GM12864 (cell line): ENCODE data around the gene SLC25A23.
A peak's percentile ranks its signal among the peaks of the same experiment; 100 is the strongest.
"Not testable (repeated sequence)": the region's sequence is repeated elsewhere in the genome, so short reads cannot be mapped to it uniquely, and the experiment has no call there.

Experiments
- DNase-seq: peaks from one replicate; pipeline ENCODE4 v3.0.0-alpha.2; 2011; ENCODE audit warnings: low read depth
- H3K4me3 ChIP-seq: 2 replicates; pipeline ENCODE4 v1.5.1; 2011; ENCODE audit warnings: mild to moderate bottlenecking, low read depth, low read length, control low read depth
- TF ChIP-seq, protein P1 (sequence below): IDR thresholded peaks from 2 replicates; pipeline ENCODE4 v1.5.1; 2011; ENCODE audit warnings: low read depth, mild to moderate bottlenecking, moderate library complexity, low read length, control low read depth, inconsistent platforms; ENCODE audit errors: missing control alignments

The SLC25A23 gene

DNA sequence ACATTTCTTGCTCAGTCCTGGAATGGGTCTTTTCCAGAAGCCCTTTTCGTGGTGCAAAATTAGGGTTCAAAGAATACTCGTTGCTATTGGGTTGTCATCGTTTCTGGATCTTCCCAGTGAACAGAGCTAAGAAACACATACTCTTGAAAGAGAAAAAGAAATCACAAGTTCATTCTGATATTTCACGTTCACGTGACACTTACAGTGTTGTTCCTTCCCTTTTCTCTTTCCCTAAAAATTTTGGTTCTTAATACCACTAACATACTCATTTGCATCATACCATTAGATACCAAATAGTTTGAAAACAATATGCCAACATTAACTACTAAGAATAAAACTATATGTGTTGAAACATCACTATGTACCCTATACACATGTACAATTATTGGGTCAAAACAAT, 53.2 kb downstream of the SLC25A23 start:
- no peak for DNase-seq
- TF ChIP-seq, protein P1, sequence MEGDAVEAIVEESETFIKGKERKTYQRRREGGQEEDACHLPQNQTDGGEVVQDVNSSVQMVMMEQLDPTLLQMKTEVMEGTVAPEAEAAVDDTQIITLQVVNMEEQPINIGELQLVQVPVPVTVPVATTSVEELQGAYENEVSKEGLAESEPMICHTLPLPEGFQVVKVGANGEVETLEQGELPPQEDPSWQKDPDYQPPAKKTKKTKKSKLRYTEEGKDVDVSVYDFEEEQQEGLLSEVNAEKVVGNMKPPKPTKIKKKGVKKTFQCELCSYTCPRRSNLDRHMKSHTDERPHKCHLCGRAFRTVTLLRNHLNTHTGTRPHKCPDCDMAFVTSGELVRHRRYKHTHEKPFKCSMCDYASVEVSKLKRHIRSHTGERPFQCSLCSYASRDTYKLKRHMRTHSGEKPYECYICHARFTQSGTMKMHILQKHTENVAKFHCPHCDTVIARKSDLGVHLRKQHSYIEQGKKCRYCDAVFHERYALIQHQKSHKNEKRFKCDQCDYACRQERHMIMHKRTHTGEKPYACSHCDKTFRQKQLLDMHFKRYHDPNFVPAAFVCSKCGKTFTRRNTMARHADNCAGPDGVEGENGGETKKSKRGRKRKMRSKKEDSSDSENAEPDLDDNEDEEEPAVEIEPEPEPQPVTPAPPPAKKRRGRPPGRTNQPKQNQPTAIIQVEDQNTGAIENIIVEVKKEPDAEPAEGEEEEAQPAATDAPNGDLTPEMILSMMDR: no peak
- H3K4me3 ChIP-seq: no peak overlapping the region

DNA sequence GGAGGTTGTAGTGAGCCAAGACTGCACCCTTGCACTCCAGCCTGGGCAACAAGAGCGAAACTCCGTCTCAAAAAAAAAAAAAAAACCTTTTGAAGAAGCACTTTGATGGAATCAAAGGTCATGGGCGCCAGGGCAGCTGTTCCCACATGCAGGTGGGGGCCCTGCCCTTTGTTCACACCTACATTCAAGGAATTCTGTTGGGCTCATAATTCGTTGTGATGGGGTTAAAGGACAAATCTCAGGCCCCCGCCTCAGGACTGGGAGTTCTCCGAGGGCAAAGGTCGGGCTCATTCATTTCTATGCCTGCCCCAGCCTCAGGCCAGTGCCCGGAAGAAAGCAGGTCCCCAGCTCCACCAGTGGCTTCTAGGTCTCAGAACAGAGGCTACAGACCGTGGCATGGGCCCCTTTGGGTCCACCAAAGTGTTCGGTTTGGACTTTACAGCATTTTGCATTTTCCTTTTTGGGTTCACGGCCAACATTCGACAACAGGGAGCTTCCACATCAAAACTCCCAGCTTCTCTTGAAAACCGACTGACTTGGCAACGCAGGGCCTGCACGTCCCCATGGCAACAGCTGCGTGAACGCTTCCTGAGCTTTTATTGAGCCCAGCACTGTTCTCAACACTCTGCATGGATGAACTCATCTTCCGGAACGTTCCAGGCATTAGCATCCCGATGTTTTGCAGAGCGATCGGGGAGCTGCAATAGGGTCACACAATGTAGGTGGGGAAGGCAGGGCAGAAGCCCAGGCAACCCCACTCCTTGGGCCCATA, 56.6 kb downstream of the SLC25A23 start:
- no peak for DNase-seq
- H3K4me3 ChIP-seq: no peak overlapping the region
- TF ChIP-seq, protein P1: no peak

DNA sequence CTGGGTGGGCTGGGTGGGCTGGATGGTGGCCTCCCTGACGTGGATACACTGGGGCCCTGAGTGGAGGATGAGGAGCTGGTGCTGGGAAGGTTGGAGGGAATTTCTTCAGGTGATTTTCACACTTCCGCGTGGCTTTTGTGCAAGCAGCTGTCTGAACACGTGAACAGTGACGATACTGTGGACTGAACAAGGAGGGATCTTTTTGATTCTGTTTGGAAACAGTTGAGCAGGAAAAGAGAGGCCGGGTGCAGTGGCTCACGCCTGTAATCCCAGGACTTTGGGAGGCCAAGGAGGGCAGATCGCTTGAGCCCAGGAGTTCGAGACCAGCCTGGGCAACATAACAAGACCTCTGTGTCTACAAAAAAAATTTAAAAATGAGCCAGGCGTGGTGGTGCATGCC, 57.5 kb downstream of the SLC25A23 start:
- no peak overlapping the region for H3K4me3 ChIP-seq
- TF ChIP-seq, protein P1: no peak
- no peak for DNase-seq

DNA sequence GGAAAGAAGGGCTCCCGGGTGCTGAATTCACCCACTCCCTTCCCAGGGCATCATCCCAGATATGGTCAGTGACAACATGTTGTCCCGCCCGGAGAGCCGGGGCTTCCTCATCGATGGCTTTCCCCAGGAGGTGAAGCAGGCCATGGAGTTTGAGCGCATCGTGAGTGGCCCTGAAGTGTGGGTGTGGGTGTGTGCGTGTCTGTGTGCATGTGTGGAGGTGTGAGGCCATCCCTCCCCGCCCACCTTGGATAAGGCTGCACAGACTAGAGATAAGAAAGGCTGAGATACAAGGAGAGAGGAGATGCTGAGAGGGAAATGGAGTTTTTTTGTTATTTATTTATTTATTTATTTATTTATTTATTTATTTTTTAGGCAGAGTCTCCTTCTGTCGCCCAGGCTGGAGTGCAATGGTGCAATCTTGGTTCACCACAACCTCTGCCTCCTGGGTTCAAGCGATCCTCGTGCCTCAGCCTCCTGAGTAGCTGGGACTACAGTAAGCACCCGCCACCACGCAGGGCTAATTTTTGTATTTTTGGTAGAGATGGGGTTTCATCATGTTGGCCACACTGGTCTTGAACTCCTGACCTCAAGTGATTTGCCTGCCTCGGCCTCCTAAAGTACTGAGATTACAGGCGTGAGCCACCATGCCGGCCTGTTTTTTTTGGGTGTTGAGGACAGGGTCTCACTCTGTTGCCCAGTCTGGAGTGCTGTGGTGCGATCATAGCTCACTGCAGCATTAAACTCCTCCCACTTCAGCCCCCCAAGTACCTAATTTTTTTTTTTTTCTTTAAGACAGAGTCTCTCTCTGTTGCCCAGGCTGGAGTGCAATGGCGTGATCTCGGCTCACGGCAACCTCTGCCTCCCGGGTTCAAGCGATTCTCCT, 59.3 kb downstream of the SLC25A23 start:
- DNase-seq, H3K4me3 ChIP-seq: not testable (repeated sequence)

DNA sequence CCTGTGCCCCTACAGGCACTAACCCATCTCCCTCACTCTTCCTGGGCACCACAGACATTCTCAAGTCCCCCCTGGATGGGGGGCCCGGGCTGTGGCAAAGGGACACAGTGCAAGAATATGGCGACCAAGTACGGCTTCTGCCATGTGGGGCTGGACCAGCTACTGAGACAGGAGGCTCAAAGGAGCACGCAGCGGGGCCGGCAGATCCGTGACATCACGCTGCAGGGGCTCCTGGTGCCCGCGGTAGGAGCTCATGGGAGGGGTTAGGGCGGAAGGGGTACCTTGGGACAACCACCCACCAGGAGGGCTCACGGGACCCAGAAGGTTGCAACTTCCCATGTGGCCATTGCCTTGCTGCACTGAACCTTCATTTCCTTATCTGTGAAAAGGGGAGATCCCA, 63.3 kb downstream of the SLC25A23 start:
- TF ChIP-seq, protein P1: no peak
- H3K4me3 ChIP-seq: no peak overlapping the region
- no peak for DNase-seq

DNA sequence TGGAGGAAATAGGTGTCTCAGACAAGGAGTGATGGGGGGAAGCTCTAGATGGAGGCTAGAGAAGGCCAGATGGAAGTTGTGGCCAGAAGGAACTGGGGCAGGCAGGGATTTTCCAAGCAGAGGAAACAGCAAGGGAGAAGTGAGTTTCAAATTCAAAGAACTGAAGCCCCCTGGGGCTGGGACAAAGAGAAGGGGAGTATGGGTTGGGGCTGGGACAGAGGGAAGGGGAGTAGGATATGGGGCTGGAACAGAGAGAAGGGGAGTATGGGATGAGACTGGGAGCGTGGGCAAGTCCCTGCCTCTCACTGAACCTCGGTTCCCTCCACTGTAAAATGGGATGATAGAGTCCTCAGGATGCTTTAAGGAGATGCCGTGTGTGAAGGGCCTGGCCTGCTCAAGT, 64.8 kb downstream of the SLC25A23 start:
- no peak for DNase-seq
- H3K4me3 ChIP-seq: no peak overlapping the region
- TF ChIP-seq, protein P1: no peak

DNA sequence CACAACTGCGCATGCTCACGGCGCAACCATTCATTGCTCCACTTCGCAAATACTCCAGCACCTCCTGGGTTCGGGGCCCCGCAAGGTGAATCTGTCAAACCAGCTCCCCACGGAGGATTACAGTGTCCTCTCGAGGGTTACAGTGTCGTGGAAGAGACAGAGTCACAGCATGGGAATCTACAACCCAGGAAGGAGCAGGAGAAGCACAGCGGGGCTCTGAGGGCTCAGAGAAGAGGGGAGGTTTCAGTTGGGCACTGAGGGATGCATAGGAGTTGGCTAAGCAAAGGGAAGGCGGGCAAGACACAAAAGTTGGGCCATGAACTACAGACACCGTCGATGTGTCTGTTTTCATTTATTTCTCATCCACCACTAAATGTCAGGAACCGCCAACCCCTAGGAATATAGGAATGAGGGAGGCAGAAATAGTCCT, 65.6 kb downstream of the SLC25A23 start:
- TF ChIP-seq, protein P1: no peak
- peak overlapping the region; percentile 88 for H3K4me3 ChIP-seq
- peak; percentile 73 for DNase-seq
